WTC11 (cell line): ENCODE measurements around the gene ZC3H13. TPM values are rescaled to one million over a fixed set of nuclear protein-coding genes. Genes with fewer than 3 reads are reported as not detected.

Source experiments
- ATAC-seq: fragments of 200-7000 bp; cut with Tn5 transposase; 2 replicates; pipeline ENCODE4 v1.10.0; 2021; ENCODE audit warnings: mild to moderate bottlenecking, moderate library complexity
- CTCF ChIA-PET: fragments of 300-600 bp; sonication (Branson Sonifier 250); formaldehyde crosslinking; loops from one replicate; lab custom pipeline; 2021; ENCODE audit warnings: antibody characterized with exemption; lab: Charles Lee
- POLR2A ChIA-PET: fragments of 350-600 bp; sonication (Branson Sonifier 250); formaldehyde crosslinking; loops from one replicate; lab custom pipeline; 2021; ENCODE audit warnings: antibody characterized with exemption; lab: Charles Lee
- DNase-seq: peaks from one replicate; pipeline ENCODE4 v3.0.0; 2021; ENCODE audit warnings: low spot score
- H3K27ac Mint-ChIP-seq: 2 replicates; pipeline ENCODE4 v1.8.0; 2021; ENCODE audit warnings: mixed read lengths
- H3K27me3 Mint-ChIP-seq: 2 replicates; pipeline ENCODE4 v1.8.0; 2021; ENCODE audit warnings: low read depth, mild to moderate bottlenecking, moderate library complexity, mixed read lengths
- H3K36me3 Mint-ChIP-seq: 2 replicates; pipeline ENCODE4 v1.8.0; 2021; ENCODE audit warnings: mixed read lengths
- H3K4me1 Mint-ChIP-seq: 2 replicates; pipeline ENCODE4 v1.8.0; 2022; ENCODE audit warnings: mixed read lengths
- H3K4me3 Mint-ChIP-seq: 2 replicates; pipeline ENCODE4 v1.8.0; 2021; ENCODE audit warnings: mild to moderate bottlenecking, moderate library complexity, mixed read lengths
- H3K9me3 Mint-ChIP-seq: 2 replicates; pipeline ENCODE4 v1.8.0; 2021; ENCODE audit warnings: mixed read lengths
- AFF4 ChIP-seq: sonication (generic); formaldehyde crosslinking; IDR thresholded peaks from 2 replicates; pipeline ENCODE4 v1.8.1; 2023; ENCODE audit warnings: mild to moderate bottlenecking, missing genetic modification reagents, borderline replicate concordance
- ARID4B ChIP-seq: sonication (generic); formaldehyde crosslinking; IDR thresholded peaks from 2 replicates; pipeline ENCODE4 v1.8.0; 2023; ENCODE audit warnings: missing genetic modification reagents, mild to moderate bottlenecking, borderline replicate concordance
- ATF6 ChIP-seq: sonication (generic); formaldehyde crosslinking; IDR thresholded peaks from 2 replicates; pipeline ENCODE4 v1.8.1; 2023; ENCODE audit warnings: mild to moderate bottlenecking, missing genetic modification reagents
- CDX4 ChIP-seq: fragments of 250-450 bp; sonication (Bioruptor Pico); IDR thresholded peaks from 2 replicates; pipeline ENCODE4 v1.9.0; 2021; ENCODE audit warnings: moderate library complexity, mild to moderate bottlenecking, inconsistent platforms, borderline replicate concordance
- CTCF ChIP-seq: fragments of 200-600 bp; IDR thresholded peaks from 2 replicates; pipeline ENCODE4 v1.8.0; 2022; ENCODE audit warnings: antibody characterized with exemption
- E2F1 ChIP-seq: sonication (generic); formaldehyde crosslinking; IDR thresholded peaks from 2 replicates; pipeline ENCODE4 v1.8.0; 2022; ENCODE audit warnings: mild to moderate bottlenecking, missing genetic modification reagents
- E2F4 ChIP-seq: sonication (generic); formaldehyde crosslinking; IDR thresholded peaks from 2 replicates; pipeline ENCODE4 v1.8.1; 2022; ENCODE audit warnings: low read depth, mild to moderate bottlenecking, moderate library complexity, missing genetic modification reagents, borderline replicate concordance
- HMGA2 ChIP-seq: fragments of 250-450 bp; sonication (Bioruptor Pico); IDR thresholded peaks from 2 replicates; pipeline ENCODE4 v1.4.0; 2021; ENCODE audit warnings: mild to moderate bottlenecking, moderate library complexity
- JUN ChIP-seq: sonication (generic); formaldehyde crosslinking; IDR thresholded peaks from 2 replicates; pipeline ENCODE4 v1.8.0; 2023; ENCODE audit warnings: mild to moderate bottlenecking, missing genetic modification reagents
- MYBL2 ChIP-seq: sonication (generic); formaldehyde crosslinking; IDR thresholded peaks from 2 replicates; pipeline ENCODE4 v1.8.1; 2023; ENCODE audit warnings: mild to moderate bottlenecking, moderate library complexity, missing genetic modification reagents
- TEAD4 ChIP-seq: sonication (generic); formaldehyde crosslinking; IDR thresholded peaks from 2 replicates; pipeline ENCODE4 v1.8.0; 2022; ENCODE audit warnings: mild to moderate bottlenecking, missing genetic modification reagents
- USF1 ChIP-seq: sonication (generic); formaldehyde crosslinking; IDR thresholded peaks from 2 replicates; pipeline ENCODE4 v1.8.0; 2022; ENCODE audit warnings: mild to moderate bottlenecking, missing genetic modification reagents
- ZNF138 ChIP-seq: sonication (generic); formaldehyde crosslinking; conservative IDR thresholded peaks from 2 replicates; pipeline ENCODE4 v1.8.1; 2022; ENCODE audit warnings: mild to moderate bottlenecking, moderate library complexity, missing genetic modification reagents
- ZNF317 ChIP-seq: sonication (generic); formaldehyde crosslinking; IDR thresholded peaks from 2 replicates; pipeline ENCODE4 v1.8.1; 2023; ENCODE audit warnings: low read depth, mild to moderate bottlenecking, moderate library complexity, missing genetic modification reagents, borderline replicate concordance
- ZNF396 ChIP-seq: fragments of 250-450 bp; sonication (Bioruptor Pico); IDR thresholded peaks from 2 replicates; pipeline ENCODE4 v1.8.0; 2021; ENCODE audit warnings: mild to moderate bottlenecking, moderate library complexity, borderline replicate concordance
- ZNF423 ChIP-seq: fragments of 250-450 bp; sonication (Bioruptor Pico); IDR thresholded peaks from 2 replicates; pipeline ENCODE4 v2.1.2; 2022; ENCODE audit warnings: mild to moderate bottlenecking, moderate library complexity
- total RNA-seq: library from RNA; stranded (reverse); gene quantifications from 3 replicates; pipeline ENCODE4 v1.2.3, GENCODE V29; 2021

ZC3H13 gene
- total RNA-seq, 1 experiment from 2014 or later, result 49.7 TPM

GRCh38 chr13:46016216-46016615, 36.3 kb downstream of the ZC3H13 start (continued):
- no peak for TF ChIP-seq ARID4B (CRISPR knock-in tag)

- Mint-ChIP-seq H3K27ac (no peak overlapping the region), H3K27me3 (no peaks in the 10 kb centered on the region), H3K4me3 (no peak overlapping the region), H3K9me3 (no peaks in the 10 kb centered on the region), H3K4me1 (no peaks in the 10 kb centered on the region), H3K36me3 (peaks cover 21% of the 10 kb centered on the region)
- ChIA-PET CTCF (no interaction called here), POLR2A (no interaction called here)
- ATAC-seq, result no peak
- DNase-seq, result no peak
- no peak for TF ChIP-seq E2F1 (CRISPR knock-in tag)
- no peak for TF ChIP-seq CDX4 (CRISPR knock-in tag)
- TF ChIP-seq USF1 (CRISPR knock-in tag), result no peak
- TF ChIP-seq ZNF138 (CRISPR knock-in tag), result no peak
- TF ChIP-seq E2F4, result no peak
- no peak for TF ChIP-seq MYBL2 (CRISPR knock-in tag)
- TF ChIP-seq ATF6 (CRISPR knock-in tag), result no peak
- no peak for TF ChIP-seq TEAD4
- TF ChIP-seq ZNF423, result no peak
- TF ChIP-seq AFF4 (CRISPR knock-in tag), result no peak
- TF ChIP-seq HMGA2, result no peak
- no peak for TF ChIP-seq JUN (CRISPR knock-in tag)
- TF ChIP-seq ZNF317 (CRISPR knock-in tag), result no peak
- no peak for TF ChIP-seq CTCF
- no peak for TF ChIP-seq ZNF396 (CRISPR knock-in tag)
Measured at GRCh38 chr13:46015366-46015765, 37.2 kb downstream of the ZC3H13 start.
